Cerebellar nuclear complex (tissue), 1 donor: ENCODE results near the gene RRM1.

ENCODE experiments used
- DNase-seq, 2 experiments: peaks; one replicate each; lab custom pipeline; 2025; lab: John Stamatoyannopoulos, UW

RRM1 gene

DNA sequence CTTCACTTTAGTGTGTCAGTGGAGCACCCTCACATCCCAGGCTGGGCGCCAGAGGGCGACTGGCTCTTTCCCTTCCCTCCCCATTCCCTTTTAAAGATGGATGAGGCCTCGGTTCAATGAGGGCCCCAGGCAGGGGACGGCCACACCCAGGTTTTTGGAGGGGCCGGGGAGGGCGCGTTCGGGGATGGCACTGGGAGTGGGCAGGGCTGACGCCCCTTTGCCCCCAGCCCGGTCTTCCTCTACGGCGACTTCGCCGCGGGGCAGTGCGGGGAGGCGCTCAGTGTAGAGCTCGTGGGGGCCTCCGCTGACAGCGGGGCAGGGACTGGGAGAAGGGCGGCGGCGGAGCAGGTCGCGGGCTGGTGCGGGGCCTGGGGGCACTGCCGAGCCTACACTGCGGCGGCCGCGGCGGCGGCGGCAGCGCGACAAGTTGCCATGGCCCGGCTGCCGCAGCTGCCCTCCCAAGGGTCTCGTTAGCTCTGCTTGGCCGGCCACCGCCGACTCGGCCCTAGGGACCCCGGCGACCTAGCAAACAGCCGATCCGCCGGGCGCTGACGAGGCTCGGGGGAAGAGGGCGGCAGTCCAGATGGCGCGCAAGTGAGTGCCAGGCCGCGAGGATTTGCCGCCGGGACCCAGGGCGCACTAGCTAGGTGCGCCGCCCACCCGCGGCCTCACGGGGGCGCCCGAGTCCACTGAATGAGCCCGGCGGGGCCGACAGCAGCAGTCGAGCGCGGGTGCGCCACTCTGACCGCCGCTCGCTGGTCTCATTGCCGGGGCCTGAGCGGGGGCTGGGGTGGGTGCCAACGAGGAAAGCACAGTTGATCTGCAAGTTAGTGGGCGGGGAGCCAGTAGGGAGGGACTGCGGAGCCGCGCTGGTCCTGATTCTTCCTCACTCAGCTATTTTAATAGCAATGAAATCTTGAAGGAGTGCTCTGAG lies 92.7 kb downstream of the RRM1 start:
- peak; percentile 29 to 48 for DNase-seq
